Effector memory CD8-positive, alpha-beta T cell (primary cell): ENCODE data around the gene SPAG8.

Source experiments
- ATAC-seq: fragments of 150-1000 bp; cut with Tn5 transposase; replicated peaks from 2 replicates; pipeline ENCODE4 v1.10.0; 2021; ENCODE audit warnings: mild to moderate bottlenecking, moderate library complexity
- DNase-seq, 3 experiments: peaks; one replicate each; pipeline ENCODE4 v3.0.0; 2021
- H3K27ac Mint-ChIP-seq, 2 donors: one replicate each; pipeline ENCODE4 v1.8.0; 2022; ENCODE audit warnings: mild to moderate bottlenecking in 2 of 2, mixed read lengths in 2 of 2, moderate library complexity in 2 of 2
- H3K27me3 Mint-ChIP-seq, 2 donors: one replicate each; pipeline ENCODE4 v1.8.0; 2022; ENCODE audit warnings: mixed read lengths in 2 of 2
- H3K36me3 Mint-ChIP-seq: one replicate; pipeline ENCODE4 v1.8.0; 2022; ENCODE audit warnings: mild to moderate bottlenecking, moderate library complexity, mixed read lengths; ENCODE audit not compliant: insufficient read depth
- H3K4me1 Mint-ChIP-seq, 2 donors: one replicate each; pipeline ENCODE4 v1.8.0; 2022; ENCODE audit warnings: low read depth in 2 of 2, mixed read lengths in 2 of 2
- H3K4me3 Mint-ChIP-seq, 2 donors: one replicate each; pipeline ENCODE4 v1.8.0; 2022; ENCODE audit warnings: mild to moderate bottlenecking in 2 of 2, mixed read lengths in 2 of 2, moderate library complexity in 2 of 2
- H3K9me3 Mint-ChIP-seq, 2 donors: one replicate each; pipeline ENCODE4 v1.8.0; 2022; ENCODE audit warnings: mixed read lengths in 2 of 2

Gene SPAG8

GRCh38 chr9:35769763-35770162 is 42.3 kb downstream of the SPAG8 start:
- no peak for DNase-seq

GRCh38 chr9:35767458-35767857 is 44.6 kb downstream of the SPAG8 start:
- H3K27ac Mint-ChIP-seq = no peak overlapping the region
- H3K4me3 Mint-ChIP-seq = no peak overlapping the region
- H3K4me1 Mint-ChIP-seq = peaks cover 0 to 3% of the 10 kb centered on the region in 2 donors
- no peaks in the 10 kb centered on the region for H3K27me3 Mint-ChIP-seq
- no peak for DNase-seq
- no peak for ATAC-seq
- no peaks in the 10 kb centered on the region for H3K9me3 Mint-ChIP-seq
- peaks cover 3% of the 10 kb centered on the region for H3K36me3 Mint-ChIP-seq

More at GRCh38 chr9:35769763-35770162, 42.3 kb downstream of the SPAG8 start:
- Mint-ChIP-seq H3K9me3 (no peaks in the 10 kb centered on the region), H3K4me1 (no peaks in the 10 kb centered on the region), H3K36me3 (no peaks in the 10 kb centered on the region), H3K27ac (no peak overlapping the region), H3K27me3 (no peaks in the 10 kb centered on the region), H3K4me3 (no peak overlapping the region)
- no peak for ATAC-seq

GRCh38 chr9:35766997-35767396 is 45.1 kb downstream of the SPAG8 start:
- Mint-ChIP-seq H3K4me1 (peaks cover 0 to 3% of the 10 kb centered on the region in 2 donors), H3K27ac (no peak overlapping the region), H3K9me3 (no peaks in the 10 kb centered on the region), H3K36me3 (peaks cover 3% of the 10 kb centered on the region), H3K4me3 (no peak overlapping the region), H3K27me3 (no peaks in the 10 kb centered on the region)
- DNase-seq (no peak), ATAC-seq (no peak)

- DNase-seq (no peak), ATAC-seq (no peak)
- no peaks in the 10 kb centered on the region for H3K27me3 Mint-ChIP-seq
- H3K27ac Mint-ChIP-seq = no peak overlapping the region
- no peak overlapping the region for H3K4me3 Mint-ChIP-seq
- no peaks in the 10 kb centered on the region for H3K9me3 Mint-ChIP-seq
- H3K36me3 Mint-ChIP-seq = peaks cover 3% of the 10 kb centered on the region
- H3K4me1 Mint-ChIP-seq = peaks cover 6 to 18% of the 10 kb centered on the region in 2 donors
Observed at GRCh38 chr9:35763803-35764202, 48.3 kb downstream of the SPAG8 start.

- H3K4me1 Mint-ChIP-seq = peaks cover 9 to 22% of the 10 kb centered on the region in 2 donors
- H3K4me3 Mint-ChIP-seq = no peak overlapping the region
Observed at GRCh38 chr9:35763181-35763580, 48.9 kb downstream of the SPAG8 start.

GRCh38 chr9:35760651-35761050 is 51.4 kb downstream of the SPAG8 start:
- Mint-ChIP-seq H3K27me3 (no peaks in the 10 kb centered on the region), H3K4me3 (no peak overlapping the region), H3K27ac (peak overlapping the region in 1 of 2 donors; percentile 62), H3K9me3 (no peaks in the 10 kb centered on the region), H3K36me3 (peaks cover 9% of the 10 kb centered on the region), H3K4me1 (peaks cover 22 to 40% of the 10 kb centered on the region in 2 donors)
- DNase-seq (no peak), ATAC-seq (no peak)

More at GRCh38 chr9:35763181-35763580, 48.9 kb downstream of the SPAG8 start:
- Mint-ChIP-seq H3K27ac (no peak overlapping the region), H3K36me3 (peaks cover 3% of the 10 kb centered on the region), H3K9me3 (no peaks in the 10 kb centered on the region), H3K27me3 (no peaks in the 10 kb centered on the region)
- no peak for ATAC-seq
- DNase-seq = no peak

- no peak for DNase-seq
- H3K36me3 Mint-ChIP-seq = peaks cover 9% of the 10 kb centered on the region
- H3K27ac Mint-ChIP-seq = no peak overlapping the region
- H3K27me3 Mint-ChIP-seq = no peaks in the 10 kb centered on the region
- no peaks in the 10 kb centered on the region for H3K9me3 Mint-ChIP-seq
- ATAC-seq = no peak
- peaks cover 22 to 40% of the 10 kb centered on the region in 2 donors for H3K4me1 Mint-ChIP-seq
- H3K4me3 Mint-ChIP-seq = peak overlapping the region in 1 of 2 donors; percentile 11
Observed at GRCh38 chr9:35759795-35760194, 52.3 kb downstream of the SPAG8 start.
